ENCODE data around the gene USF2.
"Not testable (repeated sequence)": the region's sequence is repeated elsewhere in the genome, so short reads cannot be mapped to it uniquely, and the experiment has no call there.

The USF2 gene

GRCh38 chr19:35285095-35285449 is 16.3 kb downstream of the USF2 start:
- H4K20me1 ChIP-seq = 0 out of 22 replicates have a peak, but pooled peaks cover 0 to 1% (median 0%) of the 10 kb centered on the region in 11 experiments

GRCh38 chr19:35285465-35285864 is 16.7 kb downstream of the USF2 start:
- H3K27me3 ChIP-seq, H4K20me1 ChIP-seq: not testable (repeated sequence)

More at GRCh38 chr19:35285095-35285449, 16.3 kb downstream of the USF2 start:
- no peaks in the 10 kb centered on the region for H3K9me3 ChIP-seq (replicated peaks in 1 of 11)
- H3K9ac ChIP-seq = 0 out of 22 replicates have a peak overlapping the region, but pooled peaks of 2 of the 11 experiments have one; percentile 22 to 27
- H3K4me2 ChIP-seq = peak overlapping the region; percentile 10 to 98 (median 42); a peak in 19 of 22 replicates
- peaks cover 0 to 7% (median 0%) of the 10 kb centered on the region in 11 experiments; a peak in 5 of 22 replicates for H3K27me3 ChIP-seq
- H3K27ac ChIP-seq = peak overlapping the region in 1 of 11 experiments; percentile 44; a peak in 2 of 22 replicates
- TF ChIP-seq Cebpa-rat (IDR thresholded peaks at IDR 0.05) = peak in 2 of 11 experiments; percentile 24 to 34; a peak in 1 of 22 replicates
- H3K36me3 ChIP-seq = peaks cover 0 to under 1% (median 0%) of the 10 kb centered on the region in 11 experiments; a peak in 4 of 22 replicates
- H3K4me1 ChIP-seq = peaks cover 57 to 78% (median 71%) of the 10 kb centered on the region in 10 experiments
- H3K4me3 ChIP-seq = no peak overlapping the region

GRCh38 chr19:35286101-35286500 is 17.3 kb downstream of the USF2 start:
- H4K20me1 ChIP-seq; H3K36me3 ChIP-seq; H3K9ac ChIP-seq; H3K9me3 ChIP-seq (replicated peaks in 1 of 11); H3K27me3 ChIP-seq; H3K4me3 ChIP-seq; H3K27ac ChIP-seq: not testable (repeated sequence)
- peak overlapping the region in 9 of 11 experiments; percentile 41 to 93 (median 65); a peak in 10 of 22 replicates for H3K4me2 ChIP-seq
- peaks cover 48 to 68% (median 62%) of the 10 kb centered on the region in 10 experiments for H3K4me1 ChIP-seq

More at GRCh38 chr19:35285465-35285864, 16.7 kb downstream of the USF2 start:
- not testable (repeated sequence) for H3K27ac ChIP-seq; H3K4me3 ChIP-seq; H3K9me3 ChIP-seq (replicated peaks in 1 of 11); H3K36me3 ChIP-seq
- H3K9ac ChIP-seq = 0 out of 22 replicates have a peak overlapping the region, but pooled peaks of 1 of the 11 experiments have one; percentile 22
- H3K4me2 ChIP-seq = peak overlapping the region; percentile 10 to 98 (median 42); a peak in 18 of 22 replicates
- peaks cover 53 to 74% (median 67%) of the 10 kb centered on the region in 10 experiments for H3K4me1 ChIP-seq

GRCh38 chr19:35287713-35288112 is 19.0 kb downstream of the USF2 start:
- peak overlapping the region; percentile 3 to 93 (median 63); a peak in 19 of 22 replicates for H3K4me2 ChIP-seq
- no peaks in the 10 kb centered on the region for H3K9me3 ChIP-seq (replicated peaks in 1 of 11)
- peaks cover 0 to 9% (median 0%) of the 10 kb centered on the region in 11 experiments; a peak in 4 of 22 replicates for H3K27me3 ChIP-seq
- H3K9ac ChIP-seq = no peak overlapping the region
- no peaks in the 10 kb centered on the region for H3K36me3 ChIP-seq
- peaks cover 48 to 65% (median 52%) of the 10 kb centered on the region in 10 experiments for H3K4me1 ChIP-seq
- no peak for TF ChIP-seq Cebpa-rat (IDR thresholded peaks at IDR 0.05)
- H3K27ac ChIP-seq = no peak overlapping the region; a peak in 1 of 22 replicates
- H4K20me1 ChIP-seq = no peaks in the 10 kb centered on the region
- H3K4me3 ChIP-seq = no peak overlapping the region

GRCh38 chr19:35288331-35288730 is 19.6 kb downstream of the USF2 start:
- H3K9me3 ChIP-seq (replicated peaks in 1 of 11) = no peaks in the 10 kb centered on the region
- H3K27ac ChIP-seq = no peak overlapping the region
- no peak overlapping the region for H3K9ac ChIP-seq
- H3K4me3 ChIP-seq = no peak overlapping the region
- peaks cover 0 to 9% (median 0%) of the 10 kb centered on the region in 11 experiments; a peak in 2 of 22 replicates for H3K27me3 ChIP-seq
- peaks cover 44 to 69% (median 53%) of the 10 kb centered on the region in 10 experiments for H3K4me1 ChIP-seq
- H3K36me3 ChIP-seq = no peaks in the 10 kb centered on the region
- no peaks in the 10 kb centered on the region for H4K20me1 ChIP-seq
- no peak for TF ChIP-seq Cebpa-rat (IDR thresholded peaks at IDR 0.05)
- H3K4me2 ChIP-seq = peak overlapping the region in 5 of 11 experiments; percentile 13 to 79 (median 63); a peak in 5 of 22 replicates

- TF ChIP-seq Cebpa-rat (IDR thresholded peaks at IDR 0.05) = no peak
- H3K27ac ChIP-seq = no peak overlapping the region
These were observed 20.1 kb downstream of the USF2 start for GRCh38 chr19:35288906-35289305.

GRCh38 chr19:35290381-35291127 is 21.8 kb downstream of the USF2 start:
- Histone ChIP-seq H3K36me3 (no peaks in the 10 kb centered on the region), H3K9me3 (replicated peaks in 1 of 11) (no peaks in the 10 kb centered on the region), H3K27me3 (peaks cover 0 to 14% (median 0%) of the 10 kb centered on the region in 11 experiments; a peak in 6 of 22 replicates), H4K20me1 (no peaks in the 10 kb centered on the region), H3K4me2 (peak overlapping the region in 6 of 11 experiments; percentile 33 to 72 (median 62); a peak in 5 of 22 replicates), H3K4me1 (peaks cover 30 to 73% (median 55%) of the 10 kb centered on the region in 10 experiments), H3K27ac (no peak overlapping the region), H3K4me3 (no peak overlapping the region), H3K9ac (no peak overlapping the region)
- no peak for TF ChIP-seq Cebpa-rat (IDR thresholded peaks at IDR 0.05)

More at GRCh38 chr19:35288906-35289305, 20.1 kb downstream of the USF2 start:
- no peak overlapping the region for H3K4me3 ChIP-seq
- H3K36me3 ChIP-seq = no peaks in the 10 kb centered on the region
- H3K9me3 ChIP-seq (replicated peaks in 1 of 11) = no peaks in the 10 kb centered on the region
- peaks cover 38 to 74% (median 57%) of the 10 kb centered on the region in 10 experiments for H3K4me1 ChIP-seq
- no peak overlapping the region for H3K4me2 ChIP-seq
- H3K9ac ChIP-seq = no peak overlapping the region
- H4K20me1 ChIP-seq = no peaks in the 10 kb centered on the region
- peaks cover 0 to 9% (median 0%) of the 10 kb centered on the region in 11 experiments; a peak in 2 of 22 replicates for H3K27me3 ChIP-seq

- H4K20me1 ChIP-seq = no peaks in the 10 kb centered on the region
- H3K27ac ChIP-seq = no peak overlapping the region
- H3K4me1 ChIP-seq = peaks cover 30 to 76% (median 61%) of the 10 kb centered on the region in 10 experiments
- peak overlapping the region in 8 of 11 experiments; percentile 33 to 72 (median 57); a peak in 15 of 22 replicates for H3K4me2 ChIP-seq
- no peak overlapping the region for H3K4me3 ChIP-seq
- no peak for TF ChIP-seq Cebpa-rat (IDR thresholded peaks at IDR 0.05)
- H3K27me3 ChIP-seq = peaks cover 0 to 21% (median 0%) of the 10 kb centered on the region in 11 experiments; a peak in 6 of 22 replicates
- no peak overlapping the region for H3K9ac ChIP-seq
- H3K9me3 ChIP-seq (replicated peaks in 1 of 11) = no peaks in the 10 kb centered on the region
- no peaks in the 10 kb centered on the region for H3K36me3 ChIP-seq
These were observed 22.5 kb downstream of the USF2 start for GRCh38 chr19:35291259-35291658.

- Histone ChIP-seq H3K4me3 (no peak within 1 kb of the TSS), H3K27me3 (peaks cover 0 to 26% (median 0%) of the 10 kb centered on the region in 11 experiments; a peak in 6 of 22 replicates), H3K4me2 (peak within 1 kb of the TSS in 9 of 11 experiments; percentile 15 to 72 (median 53); a peak in 18 of 22 replicates), H3K36me3 (no peaks in the 10 kb centered on the region), H3K4me1 (peaks cover 23 to 76% (median 62%) of the 10 kb centered on the region in 10 experiments), H3K9me3 (replicated peaks in 1 of 11) (no peaks in the 10 kb centered on the region), H3K27ac (no peak within 1 kb of the TSS), H3K9ac (peak within 1 kb of the TSS in 1 of 11 experiments; percentile 29; a peak in 1 of 22 replicates), H4K20me1 (no peaks in the 10 kb centered on the region)
- no peak for TF ChIP-seq Cebpa-rat (IDR thresholded peaks at IDR 0.05)
These were observed 23.2 kb downstream of the USF2 start, which contains the start of gene MAG for GRCh38 chr19:35291916-35292315. TSS of gene MAG (plus strand) at chr19:35292161. CDS start at chr19:35295409, 3,248 bp downstream.

All from BLaER1 treated with 17β-estradiol and CSF1 and Interleukin-3, amounts not matched to agents 10 nM and 100 nM (cell line).